Motor neuron (in vitro differentiated cells): ENCODE results near the gene RBP5. TPM values are rescaled to one million over a fixed set of nuclear protein-coding genes. Genes with fewer than 3 reads are reported as not detected.

Experiments
- ATAC-seq, 8 experiments: fragments of 200-7000 bp; cut with Tn5 transposase; replicated peaks in 6 of 8; 2 replicates each; pipeline ENCODE4 v1.8.0; 2021; ENCODE audit warnings: mild to moderate bottlenecking in 8 of 8, moderate library complexity in 8 of 8
- H3K27ac ChIP-seq, 2 donors: fragments of 250-450 bp; sonication (Bioruptor Pico); 2 replicates each; pipeline ENCODE4 v1.9.0; 2021; ENCODE audit warnings: antibody characterized with exemption in 2 of 2, mild to moderate bottlenecking in 2 of 2, moderate library complexity in 1 of 2
- H3K4me1 ChIP-seq, 2 donors: fragments of 250-450 bp; sonication (Bioruptor Pico); replicated peaks in 1 of 2; 2 replicates each; pipeline ENCODE4 v1.6.1; 2021; ENCODE audit warnings: antibody characterized with exemption in 2 of 2, mild to moderate bottlenecking in 2 of 2, moderate library complexity in 1 of 2
- H3K4me3 ChIP-seq, 5 donors: fragments of 250-450 bp; sonication (Bioruptor Pico); 2 replicates each; pipeline ENCODE4 v1.9.0; 2021; ENCODE audit warnings: antibody characterized with exemption in 5 of 5, mild to moderate bottlenecking in 5 of 5, moderate library complexity in 4 of 5
- WGBS, 10 experiments: fragments of 450-650 bp; shearing (Covaris generic); methylation state at CpG; one replicate each; pipeline ENCODE4 v1.0.0; 2022; 5-methylcytosine and 5-hydroxymethylcytosine counted together
- in situ Hi-C, 9 experiments: fragments of 400-800 bp; cut with MboI; loops; one replicate each; pipeline ENCODE4 v1.15.0; 2021; ENCODE audit warnings: low sequenced_read_pairs in 9 of 9, low pct_unique_long_range_greater_than_20kb in 2 of 9; ENCODE audit not compliant: unreplicated experiment in 9 of 9
- total RNA-seq, 8 experiments: library from RNA; unstranded; fragments of 300-600 nt; gene quantifications; 2 replicates each; pipeline versions ENCODE4 v1.2.3 to v1.2.4, GENCODE V29; 2022

Gene RBP5
- total RNA-seq, 8 experiments from 2014 or later, result 0.38 to 5.4 (median 1.4) TPM

GRCh38 chr12:7103837-7104584, 24.7 kb downstream of the RBP5 start:
- WGBS, 10 experiments, result 68 to 96% (median 89%) methylated on average over 1 to 10 of the region's 14 CpGs; no CpG with 5 or more reads in 1 of the 10 experiments
- in situ Hi-C loops, result loop anchor here in 3 of 9 experiments (25.0 kb wide), 2 partner anchors 142 to 167 kb away; partner anchors contain the start of genes ATN1 (in 2 of the 3), C12orf57 (in 2 of the 3), RNU7-1 (in 2 of the 3) and EMG1 (in 1 of the 3)
- ATAC-seq, result no peak

GRCh38 chr12:7102582-7102981, 26.1 kb downstream of the RBP5 start:
- in situ Hi-C loops, result loop anchor here in 3 of 9 experiments (25.0 kb wide), 2 partner anchors 140 to 165 kb away; partner anchors contain the start of genes ATN1 (in 2 of the 3), C12orf57 (in 2 of the 3), RNU7-1 (in 2 of the 3) and EMG1 (in 1 of the 3)
- H3K4me3 ChIP-seq, result no peak overlapping the region
- H3K27ac ChIP-seq, result no peak overlapping the region
- H3K4me1 ChIP-seq, result peaks cover 0 to 1% of the 10 kb centered on the region in 2 donors
- ATAC-seq, result no peak
- 50 to 100% (median 82%) methylated on average over 1 to 3 of the region's 3 CpGs; no CpG with 5 or more reads in 2 of the 10 experiments for WGBS, 10 experiments

More at GRCh38 chr12:7103837-7104584, 24.7 kb downstream of the RBP5 start:
- Histone ChIP-seq H3K27ac (no peak overlapping the region), H3K4me3 (no peak overlapping the region), H3K4me1 (peaks cover 5 to 12% of the 10 kb centered on the region in 2 donors)

- in situ Hi-C loops, result loop anchor here in 3 of 9 experiments (25.0 kb wide), 2 partner anchors 139 to 164 kb away; partner anchors contain the start of genes ATN1 (in 2 of the 3), C12orf57 (in 2 of the 3), RNU7-1 (in 2 of the 3) and EMG1 (in 1 of the 3)
- 67 to 100% (median 80%) methylated on average over 1 to 6 of the region's 10 CpGs; no CpG with 5 or more reads in 4 of the 10 experiments for WGBS, 10 experiments
- no peaks in the 10 kb centered on the region for H3K4me1 ChIP-seq
- ATAC-seq, result no peak
- H3K4me3 ChIP-seq, result no peak overlapping the region
- no peak overlapping the region for H3K27ac ChIP-seq
Observed at GRCh38 chr12:7101694-7102131, 27.0 kb downstream of the RBP5 start.

- 67 to 100% (median 94%) methylated on average over 2 to 3 of the region's 4 CpGs; no CpG with 5 or more reads in 4 of the 10 experiments for WGBS, 10 experiments
- no peak overlapping the region for H3K4me3 ChIP-seq
- in situ Hi-C loops, result loop anchor here in 3 of 9 experiments (25.0 kb wide), 2 partner anchors 139 to 164 kb away; partner anchors contain the start of genes ATN1 (in 2 of the 3), C12orf57 (in 2 of the 3), RNU7-1 (in 2 of the 3) and EMG1 (in 1 of the 3)
- H3K4me1 ChIP-seq, result no peaks in the 10 kb centered on the region
- no peak for ATAC-seq
- H3K27ac ChIP-seq, result no peak overlapping the region
Observed at GRCh38 chr12:7101047-7101693, 27.5 kb downstream of the RBP5 start.

- Histone ChIP-seq H3K4me1 (no peaks in the 10 kb centered on the region), H3K4me3 (no peak overlapping the region), H3K27ac (no peak overlapping the region)
- in situ Hi-C loops, result loop anchor here in 3 of 9 experiments (25.0 kb wide), 2 partner anchors 138 to 163 kb away; partner anchors contain the start of genes ATN1 (in 2 of the 3), C12orf57 (in 2 of the 3), RNU7-1 (in 2 of the 3) and EMG1 (in 1 of the 3)
- no peak for ATAC-seq
- WGBS, 10 experiments, result 0 to 88% (median 68%) methylated on average over 1 to 4 of the region's 4 CpGs; no CpG with 5 or more reads in 4 of the 10 experiments
Observed at GRCh38 chr12:7100239-7100638, 28.4 kb downstream of the RBP5 start.

- in situ Hi-C loops, result no loop called here
- H3K27ac ChIP-seq, result no peak overlapping the region
- no peaks in the 10 kb centered on the region for H3K4me1 ChIP-seq
- 44 to 100% (median 83%) methylated on average over 1 to 7 of the region's 9 CpGs; no CpG with 5 or more reads in 1 of the 10 experiments for WGBS, 10 experiments
- ATAC-seq, result no peak
- H3K4me3 ChIP-seq, result no peak overlapping the region
Observed at GRCh38 chr12:7099290-7099996, 29.2 kb downstream of the RBP5 start.

GRCh38 chr12:7096979-7097378, 31.7 kb downstream of the RBP5 start:
- H3K4me3 ChIP-seq, result no peak overlapping the region
- 71 to 96% (median 84%) methylated on average over 4 to 7 of the region's 19 CpGs; no CpG with 5 or more reads in 6 of the 10 experiments for WGBS, 10 experiments
- in situ Hi-C loops, result no loop called here
- ATAC-seq, result no peak
- no peaks in the 10 kb centered on the region for H3K4me1 ChIP-seq
- no peak overlapping the region for H3K27ac ChIP-seq

- Histone ChIP-seq H3K4me3 (no peak overlapping the region), H3K27ac (no peak overlapping the region), H3K4me1 (no peaks in the 10 kb centered on the region)
- in situ Hi-C loops, result no loop called here
- 60 to 96% (median 71%) methylated on average over 1 to 11 of the region's 26 CpGs; no CpG with 5 or more reads in 1 of the 10 experiments for WGBS, 10 experiments
- ATAC-seq, result no peak
Observed at GRCh38 chr12:7096006-7096932, 32.4 kb downstream of the RBP5 start.

GRCh38 chr12:7093892-7094291, 34.8 kb downstream of the RBP5 start:
- Histone ChIP-seq H3K4me3 (no peak overlapping the region), H3K27ac (no peak overlapping the region), H3K4me1 (peaks cover 10 to 12% of the 10 kb centered on the region in 2 donors)
- in situ Hi-C loops, result no loop called here
- peak in 2 of 8 experiments; percentile 0 to 1 for ATAC-seq
- 17 to 100% (median 78%) methylated on average over 1 to 10 of the region's 10 CpGs; no CpG with 5 or more reads in 2 of the 10 experiments for WGBS, 10 experiments

GRCh38 chr12:7093486-7093885, 35.2 kb downstream of the RBP5 start:
- peaks cover 10 to 12% of the 10 kb centered on the region in 2 donors for H3K4me1 ChIP-seq
- WGBS, 10 experiments, result 42 to 88% (median 72%) methylated on average over 1 to 4 of the region's 5 CpGs; no CpG with 5 or more reads in 5 of the 10 experiments
- no peak overlapping the region for H3K27ac ChIP-seq
- H3K4me3 ChIP-seq, result no peak overlapping the region
- in situ Hi-C loops, result no loop called here
- no peak for ATAC-seq

GRCh38 chr12:7092986-7093460, 35.7 kb downstream of the RBP5 start:
- Histone ChIP-seq H3K4me3 (no peak overlapping the region), H3K4me1 (peaks cover 10 to 12% of the 10 kb centered on the region in 2 donors), H3K27ac (no peak overlapping the region)
- 85 to 96% (median 89%) methylated on average over 2 to 5 of the region's 8 CpGs; no CpG with 5 or more reads in 6 of the 10 experiments for WGBS, 10 experiments
- ATAC-seq, result peak in 1 of 8 experiments; percentile 2
- in situ Hi-C loops, result no loop called here
